ENCODE data around the gene POFUT2. TPM values are rescaled to one million over a fixed set of nuclear protein-coding genes. Genes with fewer than 3 reads are reported as not detected.

The POFUT2 gene
- total and polyA plus RNA-seq, 2 donors from 2014 or later = 18.3 to 30.2 TPM

- TF ChIP-seq CTCF (IDR thresholded peaks at IDR 0.05; ENCODE audit: borderline replicate concordance, extremely low read depth, insufficient read depth) = no peak
- DNase-seq (peak in 2 of 5 donors; percentile 30 to 51), FAIRE-seq (no peak)
- H3K4me1 ChIP-seq (ENCODE audit: control insufficient read depth in 2 of 3, insufficient read depth in 2 of 3, low read depth in 1 of 3, low read length in 3 of 3) = peaks cover 5 to 13% (median 6%) of the 10 kb centered on the region in 3 donors
- H3K4me3 ChIP-seq (ENCODE audit: low read length in 3 of 3) = no peak overlapping the region
- H3K27me3 ChIP-seq (ENCODE audit: control insufficient read depth, insufficient read depth, low read length) = no peaks in the 10 kb centered on the region
- no peak overlapping the region for H3K9ac ChIP-seq (ENCODE audit: low read length in 3 of 3)
- H3K9me3 ChIP-seq (ENCODE audit: control insufficient read depth in 2 of 3, insufficient read depth in 1 of 3, low read length in 3 of 3) = no peaks in the 10 kb centered on the region
- intact Hi-C loops (cut with DNase I) = no loop called here
- H3K27ac ChIP-seq (ENCODE audit: low read depth in 2 of 2, low read length in 2 of 2) = no peak overlapping the region
- H3K36me3 ChIP-seq (ENCODE audit: control insufficient read depth in 2 of 3, insufficient read depth in 3 of 3, low read length in 3 of 3) = no peaks in the 10 kb centered on the region
Measured at GRCh38 chr21:45334134-45334533, 46.4 kb upstream of the POFUT2 start.

GRCh38 chr21:45333583-45334121 is 46.0 kb upstream of the POFUT2 start:
- H3K36me3 ChIP-seq (ENCODE audit: control insufficient read depth in 2 of 3, insufficient read depth in 3 of 3, low read length in 3 of 3) = no peaks in the 10 kb centered on the region
- H3K9ac ChIP-seq (ENCODE audit: low read length in 3 of 3) = no peak overlapping the region
- TF ChIP-seq CTCF (IDR thresholded peaks at IDR 0.05; ENCODE audit: borderline replicate concordance, extremely low read depth, insufficient read depth) = no peak
- intact Hi-C loops (cut with DNase I) = no loop called here
- peaks cover 5 to 16% (median 6%) of the 10 kb centered on the region in 3 donors for H3K4me1 ChIP-seq (ENCODE audit: control insufficient read depth in 2 of 3, insufficient read depth in 2 of 3, low read depth in 1 of 3, low read length in 3 of 3)
- H3K4me3 ChIP-seq (ENCODE audit: low read length in 3 of 3) = no peak overlapping the region
- H3K9me3 ChIP-seq (ENCODE audit: control insufficient read depth in 2 of 3, insufficient read depth in 1 of 3, low read length in 3 of 3) = no peaks in the 10 kb centered on the region
- no peak for FAIRE-seq
- H3K27ac ChIP-seq (ENCODE audit: low read depth in 2 of 2, low read length in 2 of 2) = no peak overlapping the region
- H3K27me3 ChIP-seq (ENCODE audit: control insufficient read depth, insufficient read depth, low read length) = no peaks in the 10 kb centered on the region
- DNase-seq = no peak

GRCh38 chr21:45332981-45333582 is 45.4 kb upstream of the POFUT2 start:
- Histone ChIP-seq H3K27ac (ENCODE audit: low read depth in 2 of 2, low read length in 2 of 2) (no peak overlapping the region), H3K9me3 (ENCODE audit: control insufficient read depth in 2 of 3, insufficient read depth in 1 of 3, low read length in 3 of 3) (no peaks in the 10 kb centered on the region), H3K4me3 (ENCODE audit: low read length in 3 of 3) (no peak overlapping the region), H3K27me3 (ENCODE audit: control insufficient read depth, insufficient read depth, low read length) (no peaks in the 10 kb centered on the region), H3K36me3 (ENCODE audit: control insufficient read depth in 2 of 3, insufficient read depth in 3 of 3, low read length in 3 of 3) (no peaks in the 10 kb centered on the region), H3K4me1 (ENCODE audit: control insufficient read depth in 2 of 3, insufficient read depth in 2 of 3, low read depth in 1 of 3, low read length in 3 of 3) (peaks cover 5 to 16% (median 6%) of the 10 kb centered on the region in 3 donors), H3K9ac (ENCODE audit: low read length in 3 of 3) (no peak overlapping the region)
- peak in 2 of 5 donors; percentile 53 to 72 for DNase-seq
- no peak for FAIRE-seq
- TF ChIP-seq CTCF (IDR thresholded peaks at IDR 0.05; ENCODE audit: borderline replicate concordance, extremely low read depth, insufficient read depth) = no peak
- intact Hi-C loops (cut with DNase I) = no loop called here
